Neutrophil (primary cell): ENCODE measurements around the gene COL25A1.

Source experiments
- H3K27ac ChIP-seq: fragments of 200-600 bp; sonication (generic); 2 replicates; pipeline ENCODE4 v1.5.1; 2016; ENCODE audit warnings: mild to moderate bottlenecking, moderate library complexity
- H3K27me3 ChIP-seq: fragments of 200-600 bp; sonication (generic); 2 replicates; pipeline ENCODE4 v1.6.0; 2016; ENCODE audit warnings: mild to moderate bottlenecking
- H3K36me3 ChIP-seq: fragments of 200-600 bp; sonication (generic); 2 replicates; pipeline ENCODE4 v1.5.1; 2017
- H3K4me1 ChIP-seq, 2 experiments: fragments of 200-600 bp in 1 of 2; sonication (generic) in 1 of 2; 1 replicate in 1 of 2; 2 replicates in 1 of 2; pipeline versions ENCODE4 v1.5.1 to v1.6.1; 2013 to 2016; ENCODE audit warnings: low read depth in 1 of 2, low read length in 1 of 2, mild to moderate bottlenecking in 1 of 2, moderate library complexity in 1 of 2; ENCODE audit not compliant: control insufficient read depth in 1 of 2, insufficient read depth in 1 of 2
- H3K4me3 ChIP-seq, 2 experiments: fragments of 200-600 bp in 1 of 2; sonication (generic) in 1 of 2; 1 replicate in 1 of 2; 2 replicates in 1 of 2; pipeline ENCODE4 v1.5.1; 2013 to 2016; ENCODE audit warnings: low read depth in 1 of 2, low read length in 1 of 2, mild to moderate bottlenecking in 1 of 2, moderate library complexity in 1 of 2
- H3K9me3 ChIP-seq: fragments of 200-600 bp; sonication (generic); 2 replicates; pipeline ENCODE4 v1.5.1; 2016
- CTCF ChIP-seq: fragments of 200-600 bp; sonication (generic); IDR thresholded peaks from 2 replicates; pipeline ENCODE4 v1.5.1; 2016; ENCODE audit warnings: antibody characterized with exemption

COL25A1 gene

DNA sequence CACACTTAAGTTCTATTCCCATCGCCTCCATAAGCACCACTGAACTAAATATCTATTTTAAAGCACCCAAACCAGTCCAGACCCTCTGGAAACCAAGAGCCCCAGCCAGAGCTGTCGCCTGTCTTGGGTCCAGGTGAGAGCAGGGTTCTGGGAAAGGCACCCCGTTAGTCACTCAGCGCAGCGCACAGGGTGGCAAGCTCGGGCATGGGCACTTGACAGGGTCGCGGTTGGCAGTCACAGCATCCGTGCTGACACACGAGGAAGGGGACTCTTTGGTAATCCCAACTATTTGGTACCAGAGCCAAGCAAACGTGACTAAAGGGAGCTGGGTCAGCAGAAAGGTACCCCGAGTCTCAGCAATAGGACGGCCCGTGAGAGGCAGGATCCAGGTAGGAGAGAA lies 515.4 kb downstream of the COL25A1 start:
- Histone ChIP-seq H3K4me3 (no peak overlapping the region), H3K9me3 (no peaks in the 10 kb centered on the region), H3K27ac (no peak overlapping the region), H3K4me1 (no peaks in the 10 kb centered on the region), H3K27me3 (no peaks in the 10 kb centered on the region), H3K36me3 (no peaks in the 10 kb centered on the region)
- no peak for TF ChIP-seq CTCF

- H3K4me3 ChIP-seq: no peak overlapping the region
- H3K4me1 ChIP-seq: no peaks in the 10 kb centered on the region
- H3K27me3 ChIP-seq: no peaks in the 10 kb centered on the region
- no peaks in the 10 kb centered on the region for H3K36me3 ChIP-seq
- no peak for TF ChIP-seq CTCF
- H3K27ac ChIP-seq: no peak overlapping the region
- no peaks in the 10 kb centered on the region for H3K9me3 ChIP-seq
Measured at GRCh38 chr4:108786351-108786750, 516.1 kb downstream of the COL25A1 start.

GRCh38 chr4:108783665-108784463 lies 518.6 kb downstream of the COL25A1 start:
- H3K9me3 ChIP-seq: no peaks in the 10 kb centered on the region
- H3K4me3 ChIP-seq: no peak overlapping the region
- H3K27ac ChIP-seq: no peak overlapping the region
- no peaks in the 10 kb centered on the region for H3K27me3 ChIP-seq
- no peaks in the 10 kb centered on the region for H3K36me3 ChIP-seq
- TF ChIP-seq CTCF: no peak
- no peaks in the 10 kb centered on the region for H3K4me1 ChIP-seq

GRCh38 chr4:108779958-108780357 lies 522.5 kb downstream of the COL25A1 start:
- Histone ChIP-seq H3K4me1 (no peaks in the 10 kb centered on the region), H3K4me3 (no peak overlapping the region), H3K27me3 (peaks cover 19% of the 10 kb centered on the region), H3K27ac (no peak overlapping the region), H3K36me3 (no peaks in the 10 kb centered on the region), H3K9me3 (no peaks in the 10 kb centered on the region)
- no peak for TF ChIP-seq CTCF

GRCh38 chr4:108777388-108777787 lies 525.1 kb downstream of the COL25A1 start:
- Histone ChIP-seq H3K27me3 (peaks cover 23% of the 10 kb centered on the region), H3K36me3 (no peaks in the 10 kb centered on the region), H3K4me1 (no peaks in the 10 kb centered on the region), H3K9me3 (no peaks in the 10 kb centered on the region), H3K4me3 (no peak overlapping the region), H3K27ac (no peak overlapping the region)
- no peak for TF ChIP-seq CTCF
